Loucy (cell line): ENCODE results near the gene PHF12.

Experiments
- EZH2phosphoT487 ChIP-seq: fragments of 200-600 bp; IDR thresholded peaks from 2 replicates; pipeline ENCODE4 v1.6.1; 2018; ENCODE audit warnings: antibody characterized with exemption, mild to moderate bottlenecking, moderate library complexity, borderline replicate concordance
- TF ChIP-seq, protein P1 (sequence below): fragments of 200-600 bp; sonication (generic); conservative IDR thresholded peaks from 2 replicates; pipeline ENCODE4 v1.5.1; 2014; ENCODE audit warnings: mild to moderate bottlenecking, antibody characterized with exemption, low read length

DNA sequence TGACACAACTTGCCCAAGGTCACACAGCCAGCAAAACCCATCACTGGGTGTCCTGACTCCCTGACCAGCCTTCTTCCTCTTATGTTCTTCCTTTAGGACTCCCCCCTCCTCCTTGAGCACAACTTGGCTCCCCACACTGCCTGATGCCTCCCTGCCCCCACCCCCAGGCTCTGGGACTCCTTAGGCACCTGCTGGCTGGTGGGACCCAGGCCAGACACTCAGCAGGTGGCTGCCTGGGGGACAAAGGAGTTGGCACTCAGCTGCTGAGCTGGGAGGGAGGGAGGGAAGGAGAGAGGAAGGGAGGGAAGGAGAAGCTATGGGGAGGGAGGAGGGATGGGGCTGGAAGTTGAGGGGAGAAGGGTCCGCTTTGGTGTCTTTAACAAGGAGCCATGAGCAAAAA, 46.5 kb upstream of the PHF12 start:
- TF ChIP-seq, protein P1, sequence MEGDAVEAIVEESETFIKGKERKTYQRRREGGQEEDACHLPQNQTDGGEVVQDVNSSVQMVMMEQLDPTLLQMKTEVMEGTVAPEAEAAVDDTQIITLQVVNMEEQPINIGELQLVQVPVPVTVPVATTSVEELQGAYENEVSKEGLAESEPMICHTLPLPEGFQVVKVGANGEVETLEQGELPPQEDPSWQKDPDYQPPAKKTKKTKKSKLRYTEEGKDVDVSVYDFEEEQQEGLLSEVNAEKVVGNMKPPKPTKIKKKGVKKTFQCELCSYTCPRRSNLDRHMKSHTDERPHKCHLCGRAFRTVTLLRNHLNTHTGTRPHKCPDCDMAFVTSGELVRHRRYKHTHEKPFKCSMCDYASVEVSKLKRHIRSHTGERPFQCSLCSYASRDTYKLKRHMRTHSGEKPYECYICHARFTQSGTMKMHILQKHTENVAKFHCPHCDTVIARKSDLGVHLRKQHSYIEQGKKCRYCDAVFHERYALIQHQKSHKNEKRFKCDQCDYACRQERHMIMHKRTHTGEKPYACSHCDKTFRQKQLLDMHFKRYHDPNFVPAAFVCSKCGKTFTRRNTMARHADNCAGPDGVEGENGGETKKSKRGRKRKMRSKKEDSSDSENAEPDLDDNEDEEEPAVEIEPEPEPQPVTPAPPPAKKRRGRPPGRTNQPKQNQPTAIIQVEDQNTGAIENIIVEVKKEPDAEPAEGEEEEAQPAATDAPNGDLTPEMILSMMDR, result no peak
- TF ChIP-seq EZH2phosphoT487, result no peak
